ACHN (cell line): ENCODE results near the gene HOXB5.

ENCODE experiments used
- DNase-seq: peaks from one replicate; pipeline ENCODE4 v3.0.0-alpha.2; 2015
- in situ Hi-C: cut with HindIII; loops from 2 replicates; pipeline ENCODE4 v1.10.0; 2017; ENCODE audit warnings: low sequenced_read_pairs, low pct_ligation_motif_present, low pct_unique_long_range_greater_than_20kb

Gene HOXB5

GRCh38 chr17:48606892-48607614 is 13.5 kb upstream of the HOXB5 start:
- no peak for DNase-seq
- in situ Hi-C loops = no loop called here

GRCh38 chr17:48605991-48606891 is 12.7 kb upstream of the HOXB5 start:
- in situ Hi-C loops = no loop called here

GRCh38 chr17:48605409-48605919 is 11.9 kb upstream of the HOXB5 start:
- in situ Hi-C loops = no loop called here

More at GRCh38 chr17:48605991-48606891, 12.7 kb upstream of the HOXB5 start:
- DNase-seq = no peak

GRCh38 chr17:48604770-48605329 is 11.3 kb upstream of the HOXB5 start, which contains the start of gene HOXB6:
Gene HOXB6 (minus strand): TSS chr17:48604986. CDS start chr17:48598150, 6,836 bp downstream.
- peak; percentile 76 for DNase-seq
- in situ Hi-C loops = no loop called here

More at GRCh38 chr17:48605409-48605919, 11.9 kb upstream of the HOXB5 start:
- peak; percentile 17 for DNase-seq

- peak; percentile 86 for DNase-seq
- in situ Hi-C loops = no loop called here
Measured at GRCh38 chr17:48603959-48604769, 10.6 kb upstream of the HOXB5 start.

GRCh38 chr17:48601539-48602425 is 8.2 kb upstream of the HOXB5 start:
- in situ Hi-C loops = no loop called here

GRCh38 chr17:48601207-48601538 is 7.6 kb upstream of the HOXB5 start:
- no peak for DNase-seq
- in situ Hi-C loops = no loop called here

More at GRCh38 chr17:48601539-48602425, 8.2 kb upstream of the HOXB5 start:
- DNase-seq = peak; percentile 77

- no peak for DNase-seq
- in situ Hi-C loops = no loop called here
Measured at GRCh38 chr17:48600244-48601098, 6.9 kb upstream of the HOXB5 start.

GRCh38 chr17:48599354-48599753 is 5.8 kb upstream of the HOXB5 start:
- no peak for DNase-seq
- in situ Hi-C loops = no loop called here

- DNase-seq = peak; percentile 19
- in situ Hi-C loops = no loop called here
Measured at GRCh38 chr17:48598736-48599135, 5.2 kb upstream of the HOXB5 start.

- in situ Hi-C loops = no loop called here
- peak; percentile 71 for DNase-seq
Measured at GRCh38 chr17:48597778-48598631, 4.4 kb upstream of the HOXB5 start.

- in situ Hi-C loops = no loop called here
- no peak for DNase-seq
Measured at GRCh38 chr17:48597528-48597777, 3.9 kb upstream of the HOXB5 start.

GRCh38 chr17:48596735-48597527 is 3.4 kb upstream of the HOXB5 start:
- in situ Hi-C loops = no loop called here
- DNase-seq = no peak

- no peak for DNase-seq
- in situ Hi-C loops = no loop called here
Measured at GRCh38 chr17:48596000-48596734, 2.6 kb upstream of the HOXB5 start.
